Ishikawa (cell line): ENCODE data around the gene ATP2A3.

Experiments
- CEBPB ChIP-seq: IDR thresholded peaks from 2 replicates; pipeline ENCODE4 v1.6.1; 2012
- CREB1 ChIP-seq: IDR thresholded peaks from 2 replicates; pipeline ENCODE4 v1.6.1; 2012; ENCODE audit warnings: low read depth
- EP300 ChIP-seq: IDR thresholded peaks from 2 replicates; pipeline ENCODE4 v1.6.1; 2012; ENCODE audit warnings: borderline replicate concordance
- FOXM1 ChIP-seq: IDR thresholded peaks from 2 replicates; pipeline ENCODE4 v1.6.1; 2012; ENCODE audit warnings: low read depth, borderline replicate concordance
- NFIC ChIP-seq: IDR thresholded peaks from 2 replicates; pipeline ENCODE4 v1.6.1; 2012
- RAD21 ChIP-seq: IDR thresholded peaks from 2 replicates; pipeline ENCODE4 v1.6.1; 2012; ENCODE audit warnings: low read depth
- TCF12 ChIP-seq: IDR thresholded peaks from 2 replicates; pipeline ENCODE4 v1.6.1; 2012; ENCODE audit warnings: low read depth
- YY1 ChIP-seq: IDR thresholded peaks from 2 replicates; pipeline ENCODE4 v1.6.1; 2012; ENCODE audit warnings: low read depth
- TF ChIP-seq, protein P1 (sequence below): IDR thresholded peaks from 2 replicates; pipeline ENCODE4 v1.6.1; 2012; ENCODE audit warnings: low read depth, mild to moderate bottlenecking
- TF ChIP-seq, protein P2 (sequence below): IDR thresholded peaks from 2 replicates; pipeline ENCODE4 v1.6.1; 2012

DNA sequence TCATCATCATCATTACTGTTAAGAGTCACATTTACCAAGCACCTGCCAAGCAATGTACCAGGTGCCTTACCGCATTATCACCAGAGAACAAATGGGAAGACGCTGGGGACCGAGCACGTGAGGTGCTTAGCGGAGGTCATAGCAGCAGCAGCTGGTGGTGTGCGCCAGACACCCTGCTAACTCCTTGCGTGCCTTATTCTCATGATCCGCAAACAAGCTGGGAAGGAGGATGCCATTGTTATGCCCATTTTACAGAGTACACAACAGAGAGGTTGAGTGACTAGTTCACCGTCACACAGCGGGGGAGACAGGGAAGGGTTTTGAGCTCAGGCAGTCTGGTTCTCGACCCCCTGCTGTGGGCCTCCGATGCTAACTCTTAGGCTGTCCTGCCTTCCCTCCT lies 7.3 kb downstream of the ATP2A3 start:
- TF ChIP-seq YY1 = no peak
- no peak for TF ChIP-seq CEBPB
- TF ChIP-seq, protein P1, sequence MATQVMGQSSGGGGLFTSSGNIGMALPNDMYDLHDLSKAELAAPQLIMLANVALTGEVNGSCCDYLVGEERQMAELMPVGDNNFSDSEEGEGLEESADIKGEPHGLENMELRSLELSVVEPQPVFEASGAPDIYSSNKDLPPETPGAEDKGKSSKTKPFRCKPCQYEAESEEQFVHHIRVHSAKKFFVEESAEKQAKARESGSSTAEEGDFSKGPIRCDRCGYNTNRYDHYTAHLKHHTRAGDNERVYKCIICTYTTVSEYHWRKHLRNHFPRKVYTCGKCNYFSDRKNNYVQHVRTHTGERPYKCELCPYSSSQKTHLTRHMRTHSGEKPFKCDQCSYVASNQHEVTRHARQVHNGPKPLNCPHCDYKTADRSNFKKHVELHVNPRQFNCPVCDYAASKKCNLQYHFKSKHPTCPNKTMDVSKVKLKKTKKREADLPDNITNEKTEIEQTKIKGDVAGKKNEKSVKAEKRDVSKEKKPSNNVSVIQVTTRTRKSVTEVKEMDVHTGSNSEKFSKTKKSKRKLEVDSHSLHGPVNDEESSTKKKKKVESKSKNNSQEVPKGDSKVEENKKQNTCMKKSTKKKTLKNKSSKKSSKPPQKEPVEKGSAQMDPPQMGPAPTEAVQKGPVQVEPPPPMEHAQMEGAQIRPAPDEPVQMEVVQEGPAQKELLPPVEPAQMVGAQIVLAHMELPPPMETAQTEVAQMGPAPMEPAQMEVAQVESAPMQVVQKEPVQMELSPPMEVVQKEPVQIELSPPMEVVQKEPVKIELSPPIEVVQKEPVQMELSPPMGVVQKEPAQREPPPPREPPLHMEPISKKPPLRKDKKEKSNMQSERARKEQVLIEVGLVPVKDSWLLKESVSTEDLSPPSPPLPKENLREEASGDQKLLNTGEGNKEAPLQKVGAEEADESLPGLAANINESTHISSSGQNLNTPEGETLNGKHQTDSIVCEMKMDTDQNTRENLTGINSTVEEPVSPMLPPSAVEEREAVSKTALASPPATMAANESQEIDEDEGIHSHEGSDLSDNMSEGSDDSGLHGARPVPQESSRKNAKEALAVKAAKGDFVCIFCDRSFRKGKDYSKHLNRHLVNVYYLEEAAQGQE = no peak
- no peak for TF ChIP-seq CREB1
- no peak for TF ChIP-seq EP300
- no peak for TF ChIP-seq RAD21
- no peak for TF ChIP-seq TCF12
- no peak for TF ChIP-seq FOXM1
- TF ChIP-seq NFIC = no peak
- TF ChIP-seq, protein P2, sequence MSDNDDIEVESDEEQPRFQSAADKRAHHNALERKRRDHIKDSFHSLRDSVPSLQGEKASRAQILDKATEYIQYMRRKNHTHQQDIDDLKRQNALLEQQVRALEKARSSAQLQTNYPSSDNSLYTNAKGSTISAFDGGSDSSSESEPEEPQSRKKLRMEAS = no peak
